ENCODE data around the gene TUFT1. TPM values are rescaled to one million over a fixed set of nuclear protein-coding genes. Genes with fewer than 3 reads are reported as not detected.

The TUFT1 gene
- total and polyA plus RNA-seq, 10 of the 15 experiments (the other 5 are each of a cell fraction or from before 2014, with no cell fraction given) = 0.08 to 4.3 (median 3.2) TPM

- TF ChIP-seq, protein P1, sequence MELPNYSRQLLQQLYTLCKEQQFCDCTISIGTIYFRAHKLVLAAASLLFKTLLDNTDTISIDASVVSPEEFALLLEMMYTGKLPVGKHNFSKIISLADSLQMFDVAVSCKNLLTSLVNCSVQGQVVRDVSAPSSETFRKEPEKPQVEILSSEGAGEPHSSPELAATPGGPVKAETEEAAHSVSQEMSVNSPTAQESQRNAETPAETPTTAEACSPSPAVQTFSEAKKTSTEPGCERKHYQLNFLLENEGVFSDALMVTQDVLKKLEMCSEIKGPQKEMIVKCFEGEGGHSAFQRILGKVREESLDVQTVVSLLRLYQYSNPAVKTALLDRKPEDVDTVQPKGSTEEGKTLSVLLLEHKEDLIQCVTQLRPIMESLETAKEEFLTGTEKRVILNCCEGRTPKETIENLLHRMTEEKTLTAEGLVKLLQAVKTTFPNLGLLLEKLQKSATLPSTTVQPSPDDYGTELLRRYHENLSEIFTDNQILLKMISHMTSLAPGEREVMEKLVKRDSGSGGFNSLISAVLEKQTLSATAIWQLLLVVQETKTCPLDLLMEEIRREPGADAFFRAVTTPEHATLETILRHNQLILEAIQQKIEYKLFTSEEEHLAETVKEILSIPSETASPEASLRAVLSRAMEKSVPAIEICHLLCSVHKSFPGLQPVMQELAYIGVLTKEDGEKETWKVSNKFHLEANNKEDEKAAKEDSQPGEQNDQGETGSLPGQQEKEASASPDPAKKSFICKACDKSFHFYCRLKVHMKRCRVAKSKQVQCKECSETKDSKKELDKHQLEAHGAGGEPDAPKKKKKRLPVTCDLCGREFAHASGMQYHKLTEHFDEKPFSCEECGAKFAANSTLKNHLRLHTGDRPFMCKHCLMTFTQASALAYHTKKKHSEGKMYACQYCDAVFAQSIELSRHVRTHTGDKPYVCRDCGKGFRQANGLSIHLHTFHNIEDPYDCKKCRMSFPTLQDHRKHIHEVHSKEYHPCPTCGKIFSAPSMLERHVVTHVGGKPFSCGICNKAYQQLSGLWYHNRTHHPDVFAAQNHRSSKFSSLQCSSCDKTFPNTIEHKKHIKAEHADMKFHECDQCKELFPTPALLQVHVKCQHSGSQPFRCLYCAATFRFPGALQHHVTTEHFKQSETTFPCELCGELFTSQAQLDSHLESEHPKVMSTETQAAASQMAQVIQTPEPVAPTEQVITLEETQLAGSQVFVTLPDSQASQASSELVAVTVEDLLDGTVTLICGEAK (IDR thresholded peaks at IDR 0.05; ENCODE audit: borderline replicate concordance) = no peak
- no peak for TF ChIP-seq STAT3 (IDR thresholded peaks at IDR 0.05; ENCODE audit: low read depth, low read length)
- peak in 1 of 2 experiments; percentile 44; a peak in 2 of 4 replicates for TF ChIP-seq IKZF2 (IDR thresholded peaks at IDR 0.05)
- TF ChIP-seq, protein P2, sequence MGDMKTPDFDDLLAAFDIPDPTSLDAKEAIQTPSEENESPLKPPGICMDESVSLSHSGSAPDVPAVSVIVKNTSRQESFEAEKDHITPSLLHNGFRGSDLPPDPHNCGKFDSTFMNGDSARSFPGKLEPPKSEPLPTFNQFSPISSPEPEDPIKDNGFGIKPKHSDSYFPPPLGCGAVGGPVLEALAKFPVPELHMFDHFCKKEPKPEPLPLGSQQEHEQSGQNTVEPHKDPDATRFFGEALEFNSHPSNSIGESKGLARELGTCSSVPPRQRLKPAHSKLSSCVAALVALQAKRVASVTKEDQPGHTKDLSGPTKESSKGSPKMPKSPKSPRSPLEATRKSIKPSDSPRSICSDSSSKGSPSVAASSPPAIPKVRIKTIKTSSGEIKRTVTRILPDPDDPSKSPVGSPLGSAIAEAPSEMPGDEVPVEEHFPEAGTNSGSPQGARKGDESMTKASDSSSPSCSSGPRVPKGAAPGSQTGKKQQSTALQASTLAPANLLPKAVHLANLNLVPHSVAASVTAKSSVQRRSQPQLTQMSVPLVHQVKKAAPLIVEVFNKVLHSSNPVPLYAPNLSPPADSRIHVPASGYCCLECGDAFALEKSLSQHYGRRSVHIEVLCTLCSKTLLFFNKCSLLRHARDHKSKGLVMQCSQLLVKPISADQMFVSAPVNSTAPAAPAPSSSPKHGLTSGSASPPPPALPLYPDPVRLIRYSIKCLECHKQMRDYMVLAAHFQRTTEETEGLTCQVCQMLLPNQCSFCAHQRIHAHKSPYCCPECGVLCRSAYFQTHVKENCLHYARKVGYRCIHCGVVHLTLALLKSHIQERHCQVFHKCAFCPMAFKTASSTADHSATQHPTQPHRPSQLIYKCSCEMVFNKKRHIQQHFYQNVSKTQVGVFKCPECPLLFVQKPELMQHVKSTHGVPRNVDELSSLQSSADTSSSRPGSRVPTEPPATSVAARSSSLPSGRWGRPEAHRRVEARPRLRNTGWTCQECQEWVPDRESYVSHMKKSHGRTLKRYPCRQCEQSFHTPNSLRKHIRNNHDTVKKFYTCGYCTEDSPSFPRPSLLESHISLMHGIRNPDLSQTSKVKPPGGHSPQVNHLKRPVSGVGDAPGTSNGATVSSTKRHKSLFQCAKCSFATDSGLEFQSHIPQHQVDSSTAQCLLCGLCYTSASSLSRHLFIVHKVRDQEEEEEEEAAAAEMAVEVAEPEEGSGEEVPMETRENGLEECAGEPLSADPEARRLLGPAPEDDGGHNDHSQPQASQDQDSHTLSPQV (IDR thresholded peaks at IDR 0.05) = no peak
- TF ChIP-seq BCL11A (IDR thresholded peaks at IDR 0.05; ENCODE audit: low read depth, low read length) = peak; percentile 76; the same call in 1 of the 2 replicates
- TF ChIP-seq, protein P3, sequence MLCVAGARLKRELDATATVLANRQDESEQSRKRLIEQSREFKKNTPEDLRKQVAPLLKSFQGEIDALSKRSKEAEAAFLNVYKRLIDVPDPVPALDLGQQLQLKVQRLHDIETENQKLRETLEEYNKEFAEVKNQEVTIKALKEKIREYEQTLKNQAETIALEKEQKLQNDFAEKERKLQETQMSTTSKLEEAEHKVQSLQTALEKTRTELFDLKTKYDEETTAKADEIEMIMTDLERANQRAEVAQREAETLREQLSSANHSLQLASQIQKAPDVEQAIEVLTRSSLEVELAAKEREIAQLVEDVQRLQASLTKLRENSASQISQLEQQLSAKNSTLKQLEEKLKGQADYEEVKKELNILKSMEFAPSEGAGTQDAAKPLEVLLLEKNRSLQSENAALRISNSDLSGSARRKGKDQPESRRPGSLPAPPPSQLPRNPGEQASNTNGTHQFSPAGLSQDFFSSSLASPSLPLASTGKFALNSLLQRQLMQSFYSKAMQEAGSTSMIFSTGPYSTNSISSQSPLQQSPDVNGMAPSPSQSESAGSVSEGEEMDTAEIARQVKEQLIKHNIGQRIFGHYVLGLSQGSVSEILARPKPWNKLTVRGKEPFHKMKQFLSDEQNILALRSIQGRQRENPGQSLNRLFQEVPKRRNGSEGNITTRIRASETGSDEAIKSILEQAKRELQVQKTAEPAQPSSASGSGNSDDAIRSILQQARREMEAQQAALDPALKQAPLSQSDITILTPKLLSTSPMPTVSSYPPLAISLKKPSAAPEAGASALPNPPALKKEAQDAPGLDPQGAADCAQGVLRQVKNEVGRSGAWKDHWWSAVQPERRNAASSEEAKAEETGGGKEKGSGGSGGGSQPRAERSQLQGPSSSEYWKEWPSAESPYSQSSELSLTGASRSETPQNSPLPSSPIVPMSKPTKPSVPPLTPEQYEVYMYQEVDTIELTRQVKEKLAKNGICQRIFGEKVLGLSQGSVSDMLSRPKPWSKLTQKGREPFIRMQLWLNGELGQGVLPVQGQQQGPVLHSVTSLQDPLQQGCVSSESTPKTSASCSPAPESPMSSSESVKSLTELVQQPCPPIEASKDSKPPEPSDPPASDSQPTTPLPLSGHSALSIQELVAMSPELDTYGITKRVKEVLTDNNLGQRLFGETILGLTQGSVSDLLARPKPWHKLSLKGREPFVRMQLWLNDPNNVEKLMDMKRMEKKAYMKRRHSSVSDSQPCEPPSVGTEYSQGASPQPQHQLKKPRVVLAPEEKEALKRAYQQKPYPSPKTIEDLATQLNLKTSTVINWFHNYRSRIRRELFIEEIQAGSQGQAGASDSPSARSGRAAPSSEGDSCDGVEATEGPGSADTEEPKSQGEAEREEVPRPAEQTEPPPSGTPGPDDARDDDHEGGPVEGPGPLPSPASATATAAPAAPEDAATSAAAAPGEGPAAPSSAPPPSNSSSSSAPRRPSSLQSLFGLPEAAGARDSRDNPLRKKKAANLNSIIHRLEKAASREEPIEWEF (IDR thresholded peaks at IDR 0.05; ENCODE audit: insufficient replicate concordance, low read depth, low read length) = no peak
- TF ChIP-seq EZH2 (IDR thresholded peaks at IDR 0.05; ENCODE audit: borderline replicate concordance, control insufficient read depth, low read depth, low read length) = no peak
- TF ChIP-seq JUNB (IDR thresholded peaks at IDR 0.05) = peak; percentile 73
- no peak for TF ChIP-seq NBN (IDR thresholded peaks at IDR 0.05)
- no peak for TF ChIP-seq USF1 (IDR thresholded peaks at IDR 0.05; ENCODE audit: borderline replicate concordance, extremely low read length, insufficient read depth, low read depth, low read length)
- peak; percentile 56 for TF ChIP-seq ATF2 (IDR thresholded peaks at IDR 0.05; ENCODE audit: low read length)
Observed at GRCh38 chr1:151494741-151495281, 45.3 kb upstream of the TUFT1 start (continued).

All from GM12878 (cell line).